HG03442 (cell line): ENCODE measurements around the gene NTN1.

Experiments used
- ATAC-seq: cut with Tn5 transposase; IDR thresholded peaks from one replicate; pipeline ENCODE4 v1.9.1; 2021; ENCODE audit warnings: mild to moderate bottlenecking, moderate library complexity; ENCODE audit not compliant: unreplicated experiment

The NTN1 gene

GRCh38 chr17:9120471-9120870 is 99.2 kb downstream of the NTN1 start:
- no peak for ATAC-seq

DNA sequence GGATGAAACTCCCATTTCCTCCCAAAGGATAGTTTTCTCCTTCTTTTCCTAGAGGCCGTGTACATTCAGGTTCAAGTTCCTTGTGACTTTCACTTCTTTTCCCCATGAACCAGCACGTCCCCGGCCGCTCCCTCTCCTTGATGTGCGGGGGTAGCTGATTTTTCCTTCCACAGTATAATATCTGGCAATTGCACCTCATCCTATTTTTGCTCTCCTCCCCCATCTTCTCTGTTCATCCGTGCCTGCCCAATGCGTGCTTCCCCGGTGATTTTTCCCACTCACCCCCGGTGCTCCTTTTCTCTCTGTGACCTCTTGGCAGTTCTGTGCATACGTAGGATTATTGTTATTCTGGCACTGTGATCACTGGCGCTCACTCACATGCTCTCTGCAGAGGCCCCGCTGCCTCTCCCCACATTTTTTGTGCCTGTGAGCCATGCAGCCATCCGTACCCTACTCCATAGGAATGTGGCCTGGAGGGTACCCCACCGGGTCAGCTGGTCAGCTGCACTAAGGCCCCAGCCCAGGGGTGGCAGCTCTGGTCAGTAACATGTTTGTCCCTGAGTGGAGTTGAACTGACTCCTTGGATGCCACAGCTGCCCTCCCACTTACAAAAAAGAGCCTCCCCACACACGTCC is 100.0 kb downstream of the NTN1 start:
- no peak for ATAC-seq

DNA sequence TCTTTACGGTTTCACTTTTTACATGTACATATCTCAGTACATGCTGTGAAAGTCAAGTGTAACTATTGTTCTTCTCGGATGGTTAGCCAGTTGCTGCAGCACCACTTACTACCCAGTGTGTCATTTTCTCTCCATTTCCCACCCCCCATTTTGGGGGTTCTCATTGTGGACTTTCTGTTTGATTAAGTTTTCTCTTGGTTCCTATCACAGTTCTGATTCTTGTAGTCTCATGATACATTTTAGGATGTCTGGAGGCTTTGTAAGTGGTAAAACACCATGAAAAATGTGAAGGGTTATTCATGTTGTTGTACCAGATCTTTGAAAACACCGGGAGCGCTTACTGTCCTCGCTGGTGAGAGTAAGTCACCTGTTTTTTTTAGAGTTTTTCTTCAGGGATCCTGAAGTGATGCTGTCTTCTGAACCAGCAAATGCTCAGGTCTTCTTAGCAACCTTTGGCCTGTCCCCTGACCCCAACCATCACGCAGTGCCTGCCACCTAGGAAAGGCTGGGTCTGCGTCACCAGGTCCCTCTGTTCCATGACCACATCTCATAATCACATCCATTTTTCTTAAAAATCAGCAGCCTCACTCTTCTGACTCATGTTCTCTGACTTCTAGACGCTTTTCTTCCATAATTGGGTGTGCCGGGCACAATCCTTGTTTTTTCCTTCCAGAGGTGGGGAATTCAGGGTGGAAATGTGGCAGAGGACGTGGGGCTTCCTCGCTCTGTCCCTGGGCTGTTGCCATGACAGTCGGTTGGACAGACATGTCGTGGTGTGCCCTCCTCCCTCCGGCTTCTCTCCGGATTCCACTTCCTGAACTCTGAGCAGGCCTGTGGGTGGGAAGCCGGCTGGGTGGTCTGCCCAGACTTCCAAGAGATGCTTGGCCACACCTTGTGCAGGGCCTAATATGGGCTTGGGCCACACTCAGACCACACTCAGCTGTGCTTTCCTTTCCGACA is 102.6 kb downstream of the NTN1 start:
- ATAC-seq, result no peak

- no peak for ATAC-seq
These were observed 103.2 kb downstream of the NTN1 start for GRCh38 chr17:9124554-9124935.

DNA sequence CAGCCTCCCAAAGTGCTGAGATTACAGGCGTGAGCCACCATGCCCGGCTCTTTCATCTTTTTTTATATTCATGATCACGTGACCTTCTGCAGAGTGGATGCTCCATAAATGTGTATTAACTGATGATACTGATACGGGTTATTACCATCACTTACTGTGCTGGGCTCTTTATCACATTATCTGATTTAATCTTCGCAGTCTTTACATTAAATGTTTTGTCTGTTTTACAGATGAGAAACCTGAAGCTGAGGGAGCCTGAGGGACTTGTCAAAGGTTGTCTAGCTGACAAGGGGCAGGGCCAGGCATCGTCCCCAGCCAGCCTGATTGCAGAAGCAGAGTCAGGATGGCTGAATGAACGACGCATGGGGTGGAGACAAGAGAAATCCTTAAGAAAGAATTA is 104.4 kb downstream of the NTN1 start:
- ATAC-seq, result no peak

GRCh38 chr17:9127340-9127739 is 106.0 kb downstream of the NTN1 start:
- no peak for ATAC-seq

DNA sequence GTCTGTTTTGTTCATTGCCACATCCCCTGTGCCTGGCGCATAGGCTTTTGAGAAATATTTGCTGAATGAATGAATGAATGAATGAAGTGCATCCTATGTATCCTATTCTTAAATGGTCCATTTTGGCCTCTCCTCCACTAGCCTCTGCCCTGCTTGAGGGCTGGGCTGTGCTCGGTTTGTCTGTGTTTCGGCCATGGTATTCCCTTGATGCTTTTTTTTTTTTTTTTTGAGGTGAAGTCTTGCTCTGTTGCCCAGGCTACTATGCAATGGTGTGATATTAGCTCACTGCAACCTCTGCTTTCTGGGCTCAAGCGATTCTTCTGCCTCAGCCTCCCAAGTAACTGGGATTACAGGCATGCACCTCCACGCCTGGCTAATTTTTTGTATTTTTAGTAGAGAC is 110.1 kb downstream of the NTN1 start:
- no peak for ATAC-seq

GRCh38 chr17:9132291-9132690 is 111.0 kb downstream of the NTN1 start:
- no peak for ATAC-seq

DNA sequence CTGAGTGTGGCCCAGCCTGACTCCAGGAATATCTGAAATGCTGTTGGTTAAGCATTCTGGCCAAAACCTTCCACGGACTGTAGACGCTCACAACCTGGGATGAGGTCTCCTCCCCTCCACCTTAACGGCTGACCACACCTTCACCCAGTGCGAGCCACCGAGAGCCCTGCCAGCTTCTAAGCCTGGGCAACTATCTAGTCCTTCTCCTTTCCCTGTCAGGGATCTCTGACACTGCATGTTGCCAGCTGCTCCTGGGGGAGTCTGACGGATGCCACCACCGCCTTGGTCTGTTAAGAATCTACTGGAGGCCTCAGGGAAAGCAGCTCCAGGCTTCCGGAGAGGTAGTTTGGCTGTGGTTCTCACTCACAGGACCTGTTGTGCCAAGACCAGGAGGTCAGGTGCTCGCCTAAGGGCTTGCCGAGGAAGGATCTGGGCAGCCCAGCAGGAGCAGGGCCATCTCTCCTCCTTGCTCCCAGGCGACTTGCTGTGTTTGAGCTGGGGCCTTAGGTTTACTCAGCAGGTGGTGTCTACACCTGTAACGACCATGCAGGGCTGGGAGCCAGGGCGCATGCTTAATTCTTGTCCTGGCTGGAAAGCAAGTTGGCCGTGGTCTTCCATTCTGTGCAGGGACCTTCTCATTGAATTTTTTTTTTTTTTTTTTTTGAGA is 111.8 kb downstream of the NTN1 start:
- ATAC-seq, result no peak

DNA sequence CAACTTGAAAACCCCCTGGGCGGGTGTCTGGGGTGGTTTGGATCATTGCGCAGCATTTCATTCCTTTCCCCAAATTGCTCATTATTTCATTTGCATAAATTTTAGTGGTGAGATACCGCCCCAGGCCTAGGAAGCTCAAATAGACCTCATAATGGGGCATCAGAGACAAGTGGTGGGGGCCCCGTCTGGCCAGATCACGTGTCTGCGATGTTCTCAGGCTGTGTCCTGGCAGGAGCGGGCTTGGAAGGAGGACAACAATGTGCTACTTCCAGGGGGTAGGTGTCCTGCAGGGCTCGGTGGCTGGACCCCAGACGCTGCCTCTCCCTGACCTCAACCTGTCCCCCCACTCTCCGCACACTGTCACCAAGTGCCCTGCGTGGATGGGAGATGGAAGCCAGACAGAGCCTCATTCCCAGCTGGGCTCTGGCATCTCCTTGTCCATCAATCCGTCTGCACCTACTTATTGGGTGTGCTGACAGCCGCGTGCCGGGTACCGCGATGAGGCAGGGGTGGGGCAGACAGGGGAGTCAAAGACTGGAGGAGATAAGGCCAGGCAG is 116.9 kb downstream of the NTN1 start:
- ATAC-seq, result no peak

GRCh38 chr17:9139695-9140094 is 118.4 kb downstream of the NTN1 start:
- ATAC-seq, result no peak

DNA sequence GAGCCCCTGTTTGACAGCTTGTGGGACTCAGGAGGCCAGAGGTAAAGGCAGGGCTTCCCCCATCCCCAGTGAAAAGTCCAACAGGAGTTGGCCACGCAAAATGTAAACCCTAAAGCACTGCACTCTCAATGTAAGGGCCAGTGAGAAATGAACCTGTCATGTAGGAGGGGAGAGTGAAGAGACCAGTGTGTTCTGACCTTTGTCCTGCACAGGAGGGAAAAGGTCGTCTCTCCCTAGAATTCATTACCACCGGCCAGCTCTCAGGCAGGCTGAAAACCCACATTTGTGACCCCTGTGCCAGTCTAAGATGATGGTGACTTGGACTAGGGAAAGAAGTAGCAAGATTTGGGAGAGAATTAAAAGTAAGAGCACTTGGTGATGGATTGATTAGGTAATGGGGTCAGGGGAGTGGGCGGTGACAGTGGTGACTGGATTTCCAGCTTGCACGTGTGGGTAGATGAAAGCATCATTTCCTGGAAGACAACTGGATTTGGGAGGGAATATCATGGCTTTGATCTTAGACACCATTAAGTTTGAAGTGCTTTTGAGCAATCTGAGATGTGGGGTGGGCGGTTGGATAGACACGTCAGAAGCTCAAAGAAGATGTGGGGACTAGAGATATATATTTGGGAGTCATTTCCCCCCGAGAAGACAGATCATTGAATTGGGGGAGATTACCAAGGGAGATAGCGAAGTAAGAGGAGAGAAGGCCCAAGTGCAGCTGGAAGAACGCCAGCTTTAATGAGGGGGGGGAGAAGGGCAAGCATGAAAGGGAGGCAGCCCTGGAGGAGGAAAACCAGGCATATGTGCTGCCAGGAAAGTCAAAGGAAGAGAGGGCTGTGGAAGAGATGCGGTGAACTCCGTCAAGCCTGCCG is 119.5 kb downstream of the NTN1 start:
- ATAC-seq, result no peak

DNA sequence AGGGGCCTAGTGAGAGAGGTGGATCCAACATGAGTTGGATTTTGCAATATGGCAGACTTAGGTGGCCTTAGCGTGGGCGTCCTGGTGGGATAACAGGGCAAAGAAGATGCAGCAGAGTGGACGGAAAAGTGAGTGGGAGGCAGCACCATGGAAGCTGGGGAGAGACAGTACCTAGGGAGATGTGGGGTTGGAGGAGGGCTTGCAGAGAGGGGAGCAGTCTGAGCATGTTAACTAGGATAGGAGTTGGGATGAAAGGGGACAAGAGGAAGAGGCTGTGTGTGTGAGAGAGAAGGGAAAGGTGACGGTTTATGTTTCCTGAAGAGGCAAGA is 120.1 kb downstream of the NTN1 start:
- no peak for ATAC-seq

DNA sequence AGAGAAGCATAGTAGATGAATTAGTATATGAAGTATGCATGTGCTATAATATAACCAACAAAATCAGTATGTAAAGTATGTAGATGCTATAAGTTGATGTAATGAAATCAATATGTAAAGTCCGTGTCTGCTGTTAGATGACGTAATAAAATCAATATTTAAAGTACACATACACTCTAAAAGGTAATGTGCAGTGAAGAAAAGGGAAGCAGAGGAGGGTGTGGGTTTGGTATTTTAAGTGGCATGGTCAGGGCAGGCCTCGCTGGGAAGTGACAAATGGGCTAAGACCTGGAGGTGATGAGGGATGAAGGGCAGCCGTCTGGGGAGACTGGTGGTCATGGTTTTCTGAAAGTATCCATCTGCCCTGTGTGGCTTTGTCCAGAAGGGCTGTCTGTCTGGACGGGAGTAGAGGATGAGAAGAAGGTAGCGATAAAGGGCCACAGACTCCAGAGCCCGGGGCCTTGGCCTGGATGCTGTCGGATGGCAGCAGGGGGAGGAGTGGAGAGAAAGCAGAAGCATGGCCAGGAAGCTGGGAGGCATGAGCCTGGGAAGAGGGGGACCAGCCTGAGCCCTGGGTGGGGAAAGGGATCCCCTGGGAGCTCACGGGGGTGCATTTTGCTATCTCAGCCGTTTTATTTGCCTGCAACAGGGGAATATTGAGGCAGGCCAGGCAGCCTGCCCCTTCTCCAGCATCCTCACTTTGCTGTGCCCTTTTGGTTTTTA is 121.6 kb downstream of the NTN1 start:
- no peak for ATAC-seq

GRCh38 chr17:9144502-9145249 is 123.4 kb downstream of the NTN1 start:
- ATAC-seq, result no peak

DNA sequence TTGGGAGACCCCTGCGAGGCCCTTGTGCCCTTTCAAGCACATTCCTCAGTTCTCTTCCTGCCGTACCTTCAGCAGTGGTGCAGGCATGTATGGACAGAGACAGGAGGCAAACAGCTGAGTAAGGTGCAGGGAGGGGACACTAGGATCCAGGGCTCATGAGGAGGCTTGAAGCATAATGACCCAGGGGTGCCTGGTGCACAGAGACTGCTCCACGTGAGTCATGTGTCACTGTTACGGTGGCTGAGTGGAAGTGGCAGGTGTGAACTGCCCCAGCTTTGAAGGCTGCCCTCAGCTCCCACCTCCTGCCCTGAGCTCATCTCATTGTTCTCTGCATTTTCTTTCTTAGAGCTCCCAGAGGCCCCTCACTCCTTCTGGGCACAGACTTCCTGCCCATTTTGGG is 124.8 kb downstream of the NTN1 start:
- no peak for ATAC-seq

GRCh38 chr17:9148905-9149525 is 127.7 kb downstream of the NTN1 start:
- ATAC-seq, result no peak

DNA sequence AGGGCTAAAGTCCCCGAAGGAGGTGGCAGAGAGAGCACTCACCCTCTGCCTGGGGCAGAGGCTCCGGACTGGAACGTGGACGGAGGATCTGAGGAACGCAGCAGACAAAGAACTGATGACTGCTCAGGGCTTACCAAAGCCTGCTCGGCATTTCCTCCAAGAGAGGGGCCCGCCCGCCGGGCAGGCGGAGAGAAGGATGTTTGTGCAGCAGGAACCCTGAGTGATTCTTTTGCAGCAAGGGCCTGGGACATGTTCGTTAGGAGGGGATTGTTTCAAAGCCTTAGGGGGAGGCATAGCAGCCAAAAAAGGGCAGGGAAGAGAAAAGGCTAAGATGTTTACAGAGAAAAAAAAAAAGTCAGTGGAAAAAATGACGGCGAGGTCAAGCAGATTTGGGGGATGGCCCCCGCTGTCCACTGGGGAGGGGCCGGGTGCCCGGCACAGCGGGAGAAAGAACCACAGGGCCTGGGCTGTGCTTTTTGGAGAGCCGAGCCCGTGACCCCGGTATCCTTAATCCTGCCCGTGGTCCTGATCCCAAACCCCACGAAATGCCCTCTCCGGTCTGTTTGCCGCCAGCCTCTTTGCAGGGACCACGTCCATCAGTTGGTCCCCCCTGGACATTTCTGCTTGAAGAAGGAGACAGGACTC is 129.3 kb downstream of the NTN1 start:
- ATAC-seq, result no peak
